ENCODE data around the gene BLNK. TPM values are rescaled to one million over a fixed set of nuclear protein-coding genes. Genes with fewer than 3 reads are reported as not detected.
"Not testable (repeated sequence)": the region's sequence is repeated elsewhere in the genome, so short reads cannot be mapped to it uniquely, and the experiment has no call there.

The BLNK gene
- total RNA-seq, 1 donor from 2014 or later: not detected

GRCh38 chr10:96311180-96311715 is 39.9 kb upstream of the BLNK start:
- Mint-ChIP-seq H3K4me3 (ENCODE audit: unreplicated experiment) (no peak overlapping the region), H3K27me3 (ENCODE audit: unreplicated experiment) (peaks cover 3% of the 10 kb centered on the region), H3K27ac (ENCODE audit: unreplicated experiment) (no peak overlapping the region), H3K36me3 (ENCODE audit: unreplicated experiment) (no peaks in the 10 kb centered on the region), H3K4me1 (ENCODE audit: unreplicated experiment) (peaks cover 5% of the 10 kb centered on the region), H3K9me3 (ENCODE audit: unreplicated experiment) (no peaks in the 10 kb centered on the region)
- no peak for DNase-seq (ENCODE audit: extremely low spot score, unreplicated experiment)
- TF ChIP-seq, protein P1, sequence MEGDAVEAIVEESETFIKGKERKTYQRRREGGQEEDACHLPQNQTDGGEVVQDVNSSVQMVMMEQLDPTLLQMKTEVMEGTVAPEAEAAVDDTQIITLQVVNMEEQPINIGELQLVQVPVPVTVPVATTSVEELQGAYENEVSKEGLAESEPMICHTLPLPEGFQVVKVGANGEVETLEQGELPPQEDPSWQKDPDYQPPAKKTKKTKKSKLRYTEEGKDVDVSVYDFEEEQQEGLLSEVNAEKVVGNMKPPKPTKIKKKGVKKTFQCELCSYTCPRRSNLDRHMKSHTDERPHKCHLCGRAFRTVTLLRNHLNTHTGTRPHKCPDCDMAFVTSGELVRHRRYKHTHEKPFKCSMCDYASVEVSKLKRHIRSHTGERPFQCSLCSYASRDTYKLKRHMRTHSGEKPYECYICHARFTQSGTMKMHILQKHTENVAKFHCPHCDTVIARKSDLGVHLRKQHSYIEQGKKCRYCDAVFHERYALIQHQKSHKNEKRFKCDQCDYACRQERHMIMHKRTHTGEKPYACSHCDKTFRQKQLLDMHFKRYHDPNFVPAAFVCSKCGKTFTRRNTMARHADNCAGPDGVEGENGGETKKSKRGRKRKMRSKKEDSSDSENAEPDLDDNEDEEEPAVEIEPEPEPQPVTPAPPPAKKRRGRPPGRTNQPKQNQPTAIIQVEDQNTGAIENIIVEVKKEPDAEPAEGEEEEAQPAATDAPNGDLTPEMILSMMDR (IDR thresholded peaks at IDR 0.05): no peak

DNA sequence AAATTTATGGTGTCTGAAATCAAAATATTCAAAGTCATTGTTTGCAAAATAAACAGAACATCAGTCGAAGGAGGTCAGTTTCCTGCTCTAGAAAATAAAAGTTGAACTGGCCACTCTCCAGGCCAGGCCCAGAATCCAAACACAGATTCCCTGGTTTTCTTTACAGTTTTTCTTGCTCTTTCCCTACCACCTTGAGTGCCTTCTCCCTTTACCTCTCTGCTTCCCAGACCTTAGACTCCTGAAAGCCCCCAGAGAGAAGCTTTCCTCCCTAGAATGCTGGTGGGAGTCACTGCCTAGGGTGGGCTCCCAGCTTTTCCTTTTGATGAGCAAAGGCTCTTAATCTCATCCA is 38.9 kb upstream of the BLNK start:
- peaks cover 5% of the 10 kb centered on the region for H3K4me1 Mint-ChIP-seq (ENCODE audit: unreplicated experiment)
- H3K27ac Mint-ChIP-seq (ENCODE audit: unreplicated experiment): no peak overlapping the region
- TF ChIP-seq, protein P1 (IDR thresholded peaks at IDR 0.05): no peak
- H3K9me3 Mint-ChIP-seq (ENCODE audit: unreplicated experiment): no peaks in the 10 kb centered on the region
- peaks cover 3% of the 10 kb centered on the region for H3K27me3 Mint-ChIP-seq (ENCODE audit: unreplicated experiment)
- no peaks in the 10 kb centered on the region for H3K36me3 Mint-ChIP-seq (ENCODE audit: unreplicated experiment)
- no peak overlapping the region for H3K4me3 Mint-ChIP-seq (ENCODE audit: unreplicated experiment)
- DNase-seq (ENCODE audit: extremely low spot score, unreplicated experiment): no peak

- Mint-ChIP-seq H3K9me3 (ENCODE audit: unreplicated experiment) (no peaks in the 10 kb centered on the region), H3K36me3 (ENCODE audit: unreplicated experiment) (no peaks in the 10 kb centered on the region), H3K27me3 (ENCODE audit: unreplicated experiment) (peaks cover 6% of the 10 kb centered on the region), H3K27ac (ENCODE audit: unreplicated experiment) (no peak overlapping the region), H3K4me1 (ENCODE audit: unreplicated experiment) (peaks cover 5% of the 10 kb centered on the region), H3K4me3 (ENCODE audit: unreplicated experiment) (no peak overlapping the region)
- TF ChIP-seq, protein P1 (IDR thresholded peaks at IDR 0.05): no peak
- DNase-seq (ENCODE audit: extremely low spot score, unreplicated experiment): no peak
Observed at GRCh38 chr10:96309628-96310320, 38.4 kb upstream of the BLNK start.

- DNase-seq (ENCODE audit: extremely low spot score, unreplicated experiment): not testable (repeated sequence)
Observed at GRCh38 chr10:96308854-96309253, 37.5 kb upstream of the BLNK start.

DNA sequence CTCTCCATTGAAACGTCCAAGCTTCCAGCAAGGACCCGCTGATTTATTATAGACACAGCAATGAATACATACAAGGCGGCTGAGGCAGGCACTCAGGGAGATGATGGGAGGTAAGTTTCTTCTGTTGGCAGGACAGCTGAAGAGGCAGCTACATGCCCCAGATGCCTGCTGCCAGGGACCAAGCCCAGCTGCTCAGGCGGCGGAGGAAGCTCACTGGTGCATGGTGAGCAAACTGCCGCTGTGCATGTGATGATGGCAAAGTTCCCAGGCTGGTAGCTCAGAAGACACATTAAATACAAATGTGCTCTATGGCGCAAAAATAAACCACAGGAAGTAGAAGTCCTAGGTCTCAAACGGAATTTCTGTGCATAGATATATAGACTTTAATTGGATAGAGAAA is 35.1 kb upstream of the BLNK start:
- no peaks in the 10 kb centered on the region for H3K9me3 Mint-ChIP-seq (ENCODE audit: unreplicated experiment)
- H3K27me3 Mint-ChIP-seq (ENCODE audit: unreplicated experiment): peaks cover 17% of the 10 kb centered on the region
- TF ChIP-seq, protein P1 (IDR thresholded peaks at IDR 0.05): no peak
- H3K27ac Mint-ChIP-seq (ENCODE audit: unreplicated experiment): no peak overlapping the region
- peaks cover 5% of the 10 kb centered on the region for H3K4me1 Mint-ChIP-seq (ENCODE audit: unreplicated experiment)
- DNase-seq (ENCODE audit: extremely low spot score, unreplicated experiment): no peak
- H3K4me3 Mint-ChIP-seq (ENCODE audit: unreplicated experiment): no peak overlapping the region
- no peaks in the 10 kb centered on the region for H3K36me3 Mint-ChIP-seq (ENCODE audit: unreplicated experiment)

More at GRCh38 chr10:96308854-96309253, 37.5 kb upstream of the BLNK start:
- H3K4me1 Mint-ChIP-seq (ENCODE audit: unreplicated experiment); H3K27me3 Mint-ChIP-seq (ENCODE audit: unreplicated experiment); H3K36me3 Mint-ChIP-seq (ENCODE audit: unreplicated experiment); H3K4me3 Mint-ChIP-seq (ENCODE audit: unreplicated experiment); H3K9me3 Mint-ChIP-seq (ENCODE audit: unreplicated experiment); H3K27ac Mint-ChIP-seq (ENCODE audit: unreplicated experiment): not testable (repeated sequence)

Data from osteocyte (in vitro differentiated cells).